GM12878 (cell line): ENCODE measurements around the gene ARHGEF25.

ENCODE experiments used
- EP300 ChIP-seq, 2 experiments: fragments of 150-350 bp in 1 of 2; IDR thresholded peaks; 2 replicates each; pipeline ENCODE4 v1.6.1; 2011 to 2012; ENCODE audit warnings: low read depth in 2 of 2, low read length in 2 of 2, borderline replicate concordance in 1 of 2, improper control_type of control experiment in 1 of 2, inconsistent platforms in 1 of 2; ENCODE audit not compliant: control insufficient read depth in 1 of 2
- POLR2A ChIP-seq: IDR thresholded peaks from 2 replicates; pipeline ENCODE4 v1.6.1; 2011; ENCODE audit warnings: low read depth, mild to moderate bottlenecking, low read length
- RBBP5 ChIP-seq: fragments of 200-600 bp; sonication (generic); conservative IDR thresholded peaks from 2 replicates; pipeline ENCODE4 v1.6.1; 2016
- ZNF274 ChIP-seq: IDR thresholded peaks from one replicate; pipeline ENCODE4 v1.8.0; 2011; ENCODE audit not compliant: insufficient read length, insufficient read depth
- TF ChIP-seq, protein P1 (sequence below), 3 experiments: IDR thresholded peaks in 2 of 3; conservative IDR thresholded peaks in 1 of 3; 2 replicates each; pipeline ENCODE4 v1.5.1; 2011; ENCODE audit warnings: low read depth in 3 of 3, low read length in 3 of 3, mild to moderate bottlenecking in 3 of 3, control low read depth in 2 of 3, moderate library complexity in 2 of 3, inconsistent platforms in 1 of 3, mixed read lengths in 1 of 3; ENCODE audit not compliant: control insufficient read depth in 2 of 3, insufficient read depth in 1 of 3; ENCODE audit errors: extremely low read depth in 1 of 3
- TF ChIP-seq, protein P2 (sequence below): IDR thresholded peaks from 2 replicates; pipeline ENCODE4 v1.6.1; 2012; ENCODE audit warnings: low read depth, low read length, improper control_type of control experiment

DNA sequence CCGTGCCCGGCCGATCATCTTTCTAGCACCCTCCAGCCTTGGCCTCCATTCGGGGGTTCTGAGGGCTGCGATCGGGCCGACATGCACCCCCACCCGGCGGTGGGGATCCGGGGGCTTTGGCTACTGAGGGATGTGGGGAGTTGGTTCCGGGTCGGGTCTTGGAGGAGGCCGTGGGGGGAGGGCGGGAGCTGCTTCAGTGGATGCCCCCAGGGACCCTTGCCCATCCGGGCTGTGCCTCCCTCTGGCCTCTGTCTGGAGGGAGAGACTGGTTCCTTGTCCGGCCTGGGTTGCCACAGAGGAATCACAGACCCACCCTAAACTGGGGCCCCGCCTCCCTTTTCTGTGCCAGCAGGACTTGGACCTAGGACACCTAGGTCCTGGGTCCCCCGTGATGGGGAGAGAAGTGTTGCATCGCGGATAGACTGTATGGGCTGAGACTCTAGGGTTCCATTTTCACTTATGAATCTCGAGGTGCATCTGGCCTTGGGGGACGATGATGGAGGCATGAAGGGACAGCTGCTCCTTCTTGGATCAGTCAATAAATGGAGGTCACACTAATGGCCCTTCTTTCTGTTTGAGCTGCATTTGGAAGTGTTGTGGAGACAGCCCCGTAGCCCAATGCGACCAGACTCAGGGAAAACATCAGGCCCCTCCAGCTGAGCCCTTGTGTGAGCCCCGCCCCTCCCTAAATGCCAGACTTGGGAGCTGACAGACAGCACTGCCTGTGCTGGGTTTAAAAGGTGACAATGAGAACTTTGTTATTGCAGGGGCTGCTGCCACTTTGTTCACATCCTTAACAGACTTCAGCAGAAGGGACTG is 6.0 kb upstream of the ARHGEF25 start:
- TF ChIP-seq RBBP5, result no peak
- no peak for TF ChIP-seq EP300 (IDR thresholded peaks at IDR 0.05; ENCODE audit: borderline replicate concordance in 1 of 2, control insufficient read depth in 1 of 2, low read depth in 2 of 2, low read length in 2 of 2)
- TF ChIP-seq ZNF274, result no peak
- TF ChIP-seq, protein P1, sequence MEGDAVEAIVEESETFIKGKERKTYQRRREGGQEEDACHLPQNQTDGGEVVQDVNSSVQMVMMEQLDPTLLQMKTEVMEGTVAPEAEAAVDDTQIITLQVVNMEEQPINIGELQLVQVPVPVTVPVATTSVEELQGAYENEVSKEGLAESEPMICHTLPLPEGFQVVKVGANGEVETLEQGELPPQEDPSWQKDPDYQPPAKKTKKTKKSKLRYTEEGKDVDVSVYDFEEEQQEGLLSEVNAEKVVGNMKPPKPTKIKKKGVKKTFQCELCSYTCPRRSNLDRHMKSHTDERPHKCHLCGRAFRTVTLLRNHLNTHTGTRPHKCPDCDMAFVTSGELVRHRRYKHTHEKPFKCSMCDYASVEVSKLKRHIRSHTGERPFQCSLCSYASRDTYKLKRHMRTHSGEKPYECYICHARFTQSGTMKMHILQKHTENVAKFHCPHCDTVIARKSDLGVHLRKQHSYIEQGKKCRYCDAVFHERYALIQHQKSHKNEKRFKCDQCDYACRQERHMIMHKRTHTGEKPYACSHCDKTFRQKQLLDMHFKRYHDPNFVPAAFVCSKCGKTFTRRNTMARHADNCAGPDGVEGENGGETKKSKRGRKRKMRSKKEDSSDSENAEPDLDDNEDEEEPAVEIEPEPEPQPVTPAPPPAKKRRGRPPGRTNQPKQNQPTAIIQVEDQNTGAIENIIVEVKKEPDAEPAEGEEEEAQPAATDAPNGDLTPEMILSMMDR (IDR thresholded peaks at IDR 0.05 in 2 of 3, conservative IDR thresholded peaks at IDR 0.05 in 1 of 3; ENCODE audit: control insufficient read depth in 2 of 3, extremely low read depth in 1 of 3, insufficient read depth in 1 of 3, low read depth in 3 of 3, low read length in 3 of 3), result no peak
- TF ChIP-seq POLR2A, result no peak; the same call in none of the 2 replicates
- TF ChIP-seq, protein P2, sequence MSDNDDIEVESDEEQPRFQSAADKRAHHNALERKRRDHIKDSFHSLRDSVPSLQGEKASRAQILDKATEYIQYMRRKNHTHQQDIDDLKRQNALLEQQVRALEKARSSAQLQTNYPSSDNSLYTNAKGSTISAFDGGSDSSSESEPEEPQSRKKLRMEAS, result no peak
